ENCODE measurements around the gene TEKT5. TPM values are rescaled to one million over a fixed set of nuclear protein-coding genes. Genes with fewer than 3 reads are reported as not detected.
"Not testable (repeated sequence)": the region's sequence is repeated elsewhere in the genome, so short reads cannot be mapped to it uniquely, and the experiment has no call there.

TEKT5 gene
- total RNA-seq, 1 donor from 2014 or later, result not detected

- no peak for DNase-seq
Measured at GRCh38 chr16:10629592-10629963, 65.2 kb downstream of the TEKT5 start.

GRCh38 chr16:10625595-10626357, 69.0 kb downstream of the TEKT5 start:
- no peak for DNase-seq

- no peak for DNase-seq
Measured at GRCh38 chr16:10624527-10624926, 70.2 kb downstream of the TEKT5 start.

GRCh38 chr16:10623059-10623458, 71.7 kb downstream of the TEKT5 start:
- DNase-seq, result no peak

- no peak for DNase-seq
Measured at GRCh38 chr16:10622036-10622921, 72.5 kb downstream of the TEKT5 start.

- DNase-seq, result not testable (repeated sequence)
Measured at GRCh38 chr16:10621216-10621949, 73.3 kb downstream of the TEKT5 start.

- no peak for DNase-seq
Measured at GRCh38 chr16:10620120-10620519, 74.6 kb downstream of the TEKT5 start.

GRCh38 chr16:10619271-10619849, 75.4 kb downstream of the TEKT5 start:
- DNase-seq, result no peak

GRCh38 chr16:10618710-10619209, 76.0 kb downstream of the TEKT5 start:
- no peak for DNase-seq

GRCh38 chr16:10617662-10618420, 76.9 kb downstream of the TEKT5 start:
- no peak for DNase-seq

- DNase-seq, result no peak
Measured at GRCh38 chr16:10616756-10617640, 77.7 kb downstream of the TEKT5 start.

- DNase-seq, result no peak
Measured at GRCh38 chr16:10616419-10616755, 78.3 kb downstream of the TEKT5 start.

GRCh38 chr16:10614685-10615084, 80.0 kb downstream of the TEKT5 start:
- no peak for DNase-seq

GRCh38 chr16:10613785-10614485, 80.8 kb downstream of the TEKT5 start:
- DNase-seq, result no peak

GRCh38 chr16:10612649-10613179, 82.0 kb downstream of the TEKT5 start:
- DNase-seq, result no peak

GRCh38 chr16:10611825-10612342, 82.8 kb downstream of the TEKT5 start:
- DNase-seq, result no peak

GRCh38 chr16:10610499-10611184, 84.1 kb downstream of the TEKT5 start:
- no peak for DNase-seq

GRCh38 chr16:10609402-10609774, 85.3 kb downstream of the TEKT5 start:
- no peak for DNase-seq
